ENCODE results near the gene CCL18. TPM values are rescaled to one million over a fixed set of nuclear protein-coding genes. Genes with fewer than 3 reads are reported as not detected.

The CCL18 gene
- polyA plus RNA-seq, 1 of the 3 experiments (the other 2 are of a cell fraction), result not detected

DNA sequence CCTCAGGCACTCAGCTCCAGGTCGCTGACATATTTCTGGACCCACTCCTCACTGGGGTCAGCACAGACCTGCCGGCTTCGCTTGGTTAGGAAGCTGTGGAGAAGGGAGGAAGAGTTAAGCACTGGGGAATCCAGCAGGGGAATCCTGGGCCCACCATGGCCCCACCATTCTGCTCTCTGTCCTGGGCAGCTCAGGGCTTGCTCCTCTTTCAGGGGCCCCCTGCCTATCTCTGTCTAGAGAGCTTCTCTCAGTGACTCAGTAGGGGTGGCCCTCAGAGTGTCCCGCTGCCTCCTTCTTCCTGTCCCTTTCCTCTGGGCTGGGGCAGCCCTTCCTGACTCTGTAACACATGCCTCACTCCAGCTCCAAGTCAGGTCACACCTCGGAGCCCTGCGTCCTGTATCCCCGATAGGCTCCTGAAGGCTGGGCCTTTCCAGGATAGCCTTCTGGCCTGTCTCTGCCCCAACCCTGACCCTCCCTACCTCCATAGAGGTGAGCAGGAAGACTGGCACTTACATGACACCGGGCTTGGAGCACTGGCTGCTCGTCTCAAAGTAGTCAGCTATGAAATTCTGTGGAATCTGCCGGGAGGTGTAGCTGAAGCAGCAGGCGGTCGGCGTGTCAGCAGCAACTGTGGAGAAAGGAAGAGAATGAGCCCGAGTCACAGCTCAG is 24.7 kb downstream of the CCL18 start:
- H3K36me3 ChIP-seq (replicated peaks in 1 of 2; ENCODE audit: control insufficient read depth in 1 of 2, insufficient read depth in 2 of 2, low read length in 1 of 2), result no peaks in the 10 kb centered on the region
- TF ChIP-seq CHD2 (IDR thresholded peaks at IDR 0.05; ENCODE audit: low read length, partially characterized antibody), result no peak
- TF ChIP-seq, protein P1, sequence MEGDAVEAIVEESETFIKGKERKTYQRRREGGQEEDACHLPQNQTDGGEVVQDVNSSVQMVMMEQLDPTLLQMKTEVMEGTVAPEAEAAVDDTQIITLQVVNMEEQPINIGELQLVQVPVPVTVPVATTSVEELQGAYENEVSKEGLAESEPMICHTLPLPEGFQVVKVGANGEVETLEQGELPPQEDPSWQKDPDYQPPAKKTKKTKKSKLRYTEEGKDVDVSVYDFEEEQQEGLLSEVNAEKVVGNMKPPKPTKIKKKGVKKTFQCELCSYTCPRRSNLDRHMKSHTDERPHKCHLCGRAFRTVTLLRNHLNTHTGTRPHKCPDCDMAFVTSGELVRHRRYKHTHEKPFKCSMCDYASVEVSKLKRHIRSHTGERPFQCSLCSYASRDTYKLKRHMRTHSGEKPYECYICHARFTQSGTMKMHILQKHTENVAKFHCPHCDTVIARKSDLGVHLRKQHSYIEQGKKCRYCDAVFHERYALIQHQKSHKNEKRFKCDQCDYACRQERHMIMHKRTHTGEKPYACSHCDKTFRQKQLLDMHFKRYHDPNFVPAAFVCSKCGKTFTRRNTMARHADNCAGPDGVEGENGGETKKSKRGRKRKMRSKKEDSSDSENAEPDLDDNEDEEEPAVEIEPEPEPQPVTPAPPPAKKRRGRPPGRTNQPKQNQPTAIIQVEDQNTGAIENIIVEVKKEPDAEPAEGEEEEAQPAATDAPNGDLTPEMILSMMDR (IDR thresholded peaks at IDR 0.05), result no peak
- TF ChIP-seq, protein P2, sequence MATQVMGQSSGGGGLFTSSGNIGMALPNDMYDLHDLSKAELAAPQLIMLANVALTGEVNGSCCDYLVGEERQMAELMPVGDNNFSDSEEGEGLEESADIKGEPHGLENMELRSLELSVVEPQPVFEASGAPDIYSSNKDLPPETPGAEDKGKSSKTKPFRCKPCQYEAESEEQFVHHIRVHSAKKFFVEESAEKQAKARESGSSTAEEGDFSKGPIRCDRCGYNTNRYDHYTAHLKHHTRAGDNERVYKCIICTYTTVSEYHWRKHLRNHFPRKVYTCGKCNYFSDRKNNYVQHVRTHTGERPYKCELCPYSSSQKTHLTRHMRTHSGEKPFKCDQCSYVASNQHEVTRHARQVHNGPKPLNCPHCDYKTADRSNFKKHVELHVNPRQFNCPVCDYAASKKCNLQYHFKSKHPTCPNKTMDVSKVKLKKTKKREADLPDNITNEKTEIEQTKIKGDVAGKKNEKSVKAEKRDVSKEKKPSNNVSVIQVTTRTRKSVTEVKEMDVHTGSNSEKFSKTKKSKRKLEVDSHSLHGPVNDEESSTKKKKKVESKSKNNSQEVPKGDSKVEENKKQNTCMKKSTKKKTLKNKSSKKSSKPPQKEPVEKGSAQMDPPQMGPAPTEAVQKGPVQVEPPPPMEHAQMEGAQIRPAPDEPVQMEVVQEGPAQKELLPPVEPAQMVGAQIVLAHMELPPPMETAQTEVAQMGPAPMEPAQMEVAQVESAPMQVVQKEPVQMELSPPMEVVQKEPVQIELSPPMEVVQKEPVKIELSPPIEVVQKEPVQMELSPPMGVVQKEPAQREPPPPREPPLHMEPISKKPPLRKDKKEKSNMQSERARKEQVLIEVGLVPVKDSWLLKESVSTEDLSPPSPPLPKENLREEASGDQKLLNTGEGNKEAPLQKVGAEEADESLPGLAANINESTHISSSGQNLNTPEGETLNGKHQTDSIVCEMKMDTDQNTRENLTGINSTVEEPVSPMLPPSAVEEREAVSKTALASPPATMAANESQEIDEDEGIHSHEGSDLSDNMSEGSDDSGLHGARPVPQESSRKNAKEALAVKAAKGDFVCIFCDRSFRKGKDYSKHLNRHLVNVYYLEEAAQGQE (IDR thresholded peaks at IDR 0.05; ENCODE audit: low read depth, low read length), result no peak
- no peak for TF ChIP-seq RXRA (IDR thresholded peaks at IDR 0.05; ENCODE audit: borderline replicate concordance, low read depth)
- TF ChIP-seq, protein P3, sequence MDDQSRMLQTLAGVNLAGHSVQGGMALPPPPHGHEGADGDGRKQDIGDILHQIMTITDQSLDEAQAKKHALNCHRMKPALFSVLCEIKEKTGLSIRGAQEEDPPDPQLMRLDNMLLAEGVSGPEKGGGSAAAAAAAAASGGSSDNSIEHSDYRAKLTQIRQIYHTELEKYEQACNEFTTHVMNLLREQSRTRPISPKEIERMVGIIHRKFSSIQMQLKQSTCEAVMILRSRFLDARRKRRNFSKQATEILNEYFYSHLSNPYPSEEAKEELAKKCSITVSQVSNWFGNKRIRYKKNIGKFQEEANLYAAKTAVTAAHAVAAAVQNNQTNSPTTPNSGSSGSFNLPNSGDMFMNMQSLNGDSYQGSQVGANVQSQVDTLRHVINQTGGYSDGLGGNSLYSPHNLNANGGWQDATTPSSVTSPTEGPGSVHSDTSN (IDR thresholded peaks at IDR 0.05), result no peak
- TF ChIP-seq NRF1 (IDR thresholded peaks at IDR 0.05; ENCODE audit: low read depth, low read length), result no peak
- H3K27ac ChIP-seq (ENCODE audit: low read depth in 2 of 2, low read length in 1 of 2), result no peak overlapping the region
- no peaks in the 10 kb centered on the region for H3K79me2 ChIP-seq (ENCODE audit: insufficient read depth)
- POLR2A ChIA-PET, result no interaction called here
- no peaks in the 10 kb centered on the region for H4K20me1 ChIP-seq (ENCODE audit: insufficient read depth)
- no peaks in the 10 kb centered on the region for H3F3A ChIP-seq (replicated peaks; ENCODE audit: insufficient read depth)
- no peak overlapping the region for H3K4me3 ChIP-seq (ENCODE audit: low read depth in 2 of 2, low read length in 1 of 2)
- no peaks in the 10 kb centered on the region for H3K9me3 ChIP-seq
- no peaks in the 10 kb centered on the region for H3K9me2 ChIP-seq
- no peak overlapping the region for H3K9ac ChIP-seq
- 13% methylated on average over 12 of the region's 14 CpGs for WGBS (ENCODE audit: low lambda C conversion rate)
- peaks cover 34% of the 10 kb centered on the region for H3K27me3 ChIP-seq (ENCODE audit: insufficient read depth)
- H2AFZ ChIP-seq (ENCODE audit: low read depth), result no peak overlapping the region
- no peaks in the 10 kb centered on the region for H3K4me1 ChIP-seq (ENCODE audit: control insufficient read depth in 1 of 2, insufficient read depth in 2 of 2, low read depth in 1 of 2, low read length in 1 of 2)
- no peak for DNase-seq
- no peak overlapping the region for H3K4me2 ChIP-seq
- CTCF ChIA-PET, result interaction anchor here (0.5 kb wide), 1 partner anchor 147 kb away, joined by 3 read pairs; no protein-coding TSS in a partner anchor

DNA sequence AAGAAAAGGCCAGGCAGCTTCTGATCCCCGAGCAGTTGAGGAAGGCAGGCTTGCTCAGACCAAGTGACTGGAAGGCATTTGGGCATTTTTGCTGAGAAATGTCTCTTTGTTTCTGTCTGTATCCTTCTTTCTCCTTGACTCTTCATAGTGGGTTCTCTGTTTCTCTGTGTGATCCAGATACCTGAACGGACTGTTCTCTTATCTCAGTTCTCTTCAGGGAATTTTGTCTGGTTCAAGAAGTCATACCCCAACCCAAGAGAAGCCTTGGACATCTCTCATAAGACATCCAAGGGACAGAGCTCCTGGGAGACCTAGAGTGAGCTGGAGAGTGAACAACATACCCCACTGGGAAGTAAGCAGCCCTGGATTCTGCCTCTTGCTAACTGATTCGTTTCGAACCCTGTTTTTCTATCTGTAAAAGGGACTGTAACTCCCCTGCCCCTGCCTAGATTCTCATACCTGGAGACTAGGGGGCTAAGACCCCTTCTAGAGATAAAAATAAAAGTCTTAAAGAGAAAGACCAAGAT is 25.3 kb downstream of the CCL18 start:
- 0% methylated on average over 4 of the region's 4 CpGs for WGBS (ENCODE audit: low lambda C conversion rate)
- Histone ChIP-seq H3K4me3 (ENCODE audit: low read depth in 2 of 2, low read length in 1 of 2) (no peak overlapping the region), H3K9me2 (no peaks in the 10 kb centered on the region), H3K4me2 (no peak overlapping the region), H3F3A (replicated peaks; ENCODE audit: insufficient read depth) (no peaks in the 10 kb centered on the region), H2AFZ (ENCODE audit: low read depth) (no peak overlapping the region), H3K79me2 (ENCODE audit: insufficient read depth) (no peaks in the 10 kb centered on the region), H3K9me3 (no peaks in the 10 kb centered on the region), H3K27ac (ENCODE audit: low read depth in 2 of 2, low read length in 1 of 2) (no peak overlapping the region), H4K20me1 (ENCODE audit: insufficient read depth) (no peaks in the 10 kb centered on the region), H3K4me1 (ENCODE audit: control insufficient read depth in 1 of 2, insufficient read depth in 2 of 2, low read depth in 1 of 2, low read length in 1 of 2) (no peaks in the 10 kb centered on the region), H3K9ac (no peak overlapping the region), H3K36me3 (replicated peaks in 1 of 2; ENCODE audit: control insufficient read depth in 1 of 2, insufficient read depth in 2 of 2, low read length in 1 of 2) (no peaks in the 10 kb centered on the region), H3K27me3 (ENCODE audit: insufficient read depth) (peaks cover 34% of the 10 kb centered on the region)
- no peak for DNase-seq
- no peak for TF ChIP-seq NRF1 (IDR thresholded peaks at IDR 0.05; ENCODE audit: low read depth, low read length)
- TF ChIP-seq POLR2AphosphoS5 (IDR thresholded peaks at IDR 0.05; ENCODE audit: low read depth, low read length), result no peak
- no peak for TF ChIP-seq GATA2 (CRISPR knock-in tag; IDR thresholded peaks at IDR 0.05)
- TF ChIP-seq SMC3 (IDR thresholded peaks at IDR 0.05; ENCODE audit: low read depth, low read length), result no peak
- no peak for TF ChIP-seq TEAD4 (IDR thresholded peaks at IDR 0.05; ENCODE audit: borderline replicate concordance, insufficient read depth)
- TF ChIP-seq, protein P3 (IDR thresholded peaks at IDR 0.05), result no peak
- no peak for TF ChIP-seq TCF12 (IDR thresholded peaks at IDR 0.05)
- TF ChIP-seq, protein P4, sequence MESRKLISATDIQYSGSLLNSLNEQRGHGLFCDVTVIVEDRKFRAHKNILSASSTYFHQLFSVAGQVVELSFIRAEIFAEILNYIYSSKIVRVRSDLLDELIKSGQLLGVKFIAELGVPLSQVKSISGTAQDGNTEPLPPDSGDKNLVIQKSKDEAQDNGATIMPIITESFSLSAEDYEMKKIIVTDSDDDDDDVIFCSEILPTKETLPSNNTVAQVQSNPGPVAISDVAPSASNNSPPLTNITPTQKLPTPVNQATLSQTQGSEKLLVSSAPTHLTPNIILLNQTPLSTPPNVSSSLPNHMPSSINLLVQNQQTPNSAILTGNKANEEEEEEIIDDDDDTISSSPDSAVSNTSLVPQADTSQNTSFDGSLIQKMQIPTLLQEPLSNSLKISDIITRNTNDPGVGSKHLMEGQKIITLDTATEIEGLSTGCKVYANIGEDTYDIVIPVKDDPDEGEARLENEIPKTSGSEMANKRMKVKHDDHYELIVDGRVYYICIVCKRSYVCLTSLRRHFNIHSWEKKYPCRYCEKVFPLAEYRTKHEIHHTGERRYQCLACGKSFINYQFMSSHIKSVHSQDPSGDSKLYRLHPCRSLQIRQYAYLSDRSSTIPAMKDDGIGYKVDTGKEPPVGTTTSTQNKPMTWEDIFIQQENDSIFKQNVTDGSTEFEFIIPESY (IDR thresholded peaks at IDR 0.05; ENCODE audit: borderline replicate concordance, low read depth), result no peak
- CTCF ChIA-PET, result no interaction called here
- POLR2A ChIA-PET, result no interaction called here
